ENCODE data around the gene SH3PXD2B. TPM values are rescaled to one million over a fixed set of nuclear protein-coding genes. Genes with fewer than 3 reads are reported as not detected.

The SH3PXD2B gene
- total RNA-seq, 4 donors from 2014 or later = 13.7 to 27.1 (median 21.1) TPM

GRCh38 chr5:172380301-172380986 lies 73.9 kb downstream of the SH3PXD2B start:
- Histone ChIP-seq H3K4me1 (peaks cover 7 to 9% of the 10 kb centered on the region in 2 donors), H3K9me3 (no peaks in the 10 kb centered on the region), H3K4me3 (replicated peaks in 1 of 3) (no peak overlapping the region), H3K27ac (peak overlapping the region in 2 of 3 donors; percentile 21 to 36), H3K36me3 (no peaks in the 10 kb centered on the region), H3K27me3 (no peaks in the 10 kb centered on the region)
- intact Hi-C loops (cut with DNase I) = no loop called here
- DNase-seq = no peak
- 78 to 84% methylated on average over 18 of the region's 18 CpGs for WGBS, 2 donors
- TF ChIP-seq, protein P1, sequence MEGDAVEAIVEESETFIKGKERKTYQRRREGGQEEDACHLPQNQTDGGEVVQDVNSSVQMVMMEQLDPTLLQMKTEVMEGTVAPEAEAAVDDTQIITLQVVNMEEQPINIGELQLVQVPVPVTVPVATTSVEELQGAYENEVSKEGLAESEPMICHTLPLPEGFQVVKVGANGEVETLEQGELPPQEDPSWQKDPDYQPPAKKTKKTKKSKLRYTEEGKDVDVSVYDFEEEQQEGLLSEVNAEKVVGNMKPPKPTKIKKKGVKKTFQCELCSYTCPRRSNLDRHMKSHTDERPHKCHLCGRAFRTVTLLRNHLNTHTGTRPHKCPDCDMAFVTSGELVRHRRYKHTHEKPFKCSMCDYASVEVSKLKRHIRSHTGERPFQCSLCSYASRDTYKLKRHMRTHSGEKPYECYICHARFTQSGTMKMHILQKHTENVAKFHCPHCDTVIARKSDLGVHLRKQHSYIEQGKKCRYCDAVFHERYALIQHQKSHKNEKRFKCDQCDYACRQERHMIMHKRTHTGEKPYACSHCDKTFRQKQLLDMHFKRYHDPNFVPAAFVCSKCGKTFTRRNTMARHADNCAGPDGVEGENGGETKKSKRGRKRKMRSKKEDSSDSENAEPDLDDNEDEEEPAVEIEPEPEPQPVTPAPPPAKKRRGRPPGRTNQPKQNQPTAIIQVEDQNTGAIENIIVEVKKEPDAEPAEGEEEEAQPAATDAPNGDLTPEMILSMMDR (IDR thresholded peaks at IDR 0.05) = no peak
- TF ChIP-seq POLR2A (IDR thresholded peaks at IDR 0.05) = no peak

- DNase-seq = no peak
- Histone ChIP-seq H3K27ac (no peak overlapping the region), H3K4me1 (peaks cover 7 to 9% of the 10 kb centered on the region in 2 donors), H3K9me3 (no peaks in the 10 kb centered on the region), H3K27me3 (no peaks in the 10 kb centered on the region), H3K36me3 (no peaks in the 10 kb centered on the region), H3K4me3 (replicated peaks in 1 of 3) (no peak overlapping the region)
- intact Hi-C loops (cut with DNase I) = no loop called here
- TF ChIP-seq, protein P1 (IDR thresholded peaks at IDR 0.05) = no peak
- no peak for TF ChIP-seq POLR2A (IDR thresholded peaks at IDR 0.05)
- 58 to 79% methylated on average over 3 of the region's 3 CpGs for WGBS, 2 donors
Measured at GRCh38 chr5:172379481-172379880, 74.8 kb downstream of the SH3PXD2B start.

- TF ChIP-seq POLR2A (IDR thresholded peaks at IDR 0.05) = no peak
- TF ChIP-seq, protein P1 (IDR thresholded peaks at IDR 0.05) = no peak
- Histone ChIP-seq H3K27ac (no peak overlapping the region), H3K4me3 (replicated peaks in 1 of 3) (no peak overlapping the region), H3K36me3 (no peaks in the 10 kb centered on the region), H3K4me1 (peaks cover 6 to 9% of the 10 kb centered on the region in 2 donors), H3K9me3 (no peaks in the 10 kb centered on the region), H3K27me3 (no peaks in the 10 kb centered on the region)
- intact Hi-C loops (cut with DNase I) = no loop called here
- WGBS, 2 donors = 91 to 93% methylated on average over 3 to 4 of the region's 4 CpGs
- DNase-seq = no peak
Measured at GRCh38 chr5:172377856-172378255, 76.5 kb downstream of the SH3PXD2B start.

GRCh38 chr5:172377438-172377837 lies 76.9 kb downstream of the SH3PXD2B start:
- intact Hi-C loops (cut with DNase I) = no loop called here
- H3K27me3 ChIP-seq = no peaks in the 10 kb centered on the region
- H3K9me3 ChIP-seq = no peaks in the 10 kb centered on the region
- TF ChIP-seq, protein P1 (IDR thresholded peaks at IDR 0.05) = no peak
- no peak for TF ChIP-seq POLR2A (IDR thresholded peaks at IDR 0.05)
- DNase-seq = no peak
- H3K4me1 ChIP-seq = peaks cover 4 to 9% of the 10 kb centered on the region in 2 donors
- no peak overlapping the region for H3K4me3 ChIP-seq (replicated peaks in 1 of 3)
- no peaks in the 10 kb centered on the region for H3K36me3 ChIP-seq
- 94 to 100% methylated on average over 3 of the region's 3 CpGs for WGBS, 2 donors
- H3K27ac ChIP-seq = no peak overlapping the region

DNA sequence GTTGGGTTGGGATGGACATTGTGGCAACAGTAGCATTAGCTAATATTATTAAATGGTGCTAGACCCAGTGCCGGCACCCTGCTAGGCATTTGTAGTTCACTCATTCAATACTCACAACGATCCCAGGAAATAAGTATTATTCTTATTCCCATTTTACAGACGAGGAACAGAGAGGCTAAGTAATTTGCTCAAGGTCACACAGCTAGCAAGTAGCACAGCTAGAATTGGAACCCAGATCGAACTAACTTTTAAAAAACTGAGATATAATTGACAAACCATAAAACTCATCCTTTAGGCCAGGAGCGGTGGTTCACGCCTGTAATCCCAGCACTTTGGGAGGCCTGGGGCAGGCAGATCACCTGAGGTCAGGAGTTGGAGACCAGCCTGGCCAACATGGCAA lies 79.5 kb downstream of the SH3PXD2B start:
- WGBS, 2 donors = 96% methylated on average over 6 of the region's 6 CpGs
- Histone ChIP-seq H3K4me1 (no peaks in the 10 kb centered on the region), H3K9me3 (no peaks in the 10 kb centered on the region), H3K27me3 (no peaks in the 10 kb centered on the region), H3K4me3 (replicated peaks in 1 of 3) (no peak overlapping the region), H3K27ac (no peak overlapping the region), H3K36me3 (no peaks in the 10 kb centered on the region)
- intact Hi-C loops (cut with DNase I) = no loop called here
- no peak for TF ChIP-seq POLR2A (IDR thresholded peaks at IDR 0.05)
- TF ChIP-seq, protein P1 (IDR thresholded peaks at IDR 0.05) = no peak
- DNase-seq = no peak

All from thyroid gland (tissue), 4 donors.